ENCODE measurements around the gene CEP72.
"Not testable (repeated sequence)": the region's sequence is repeated elsewhere in the genome, so short reads cannot be mapped to it uniquely, and the experiment has no call there.

CEP72 gene

GRCh38 chr5:581266-581665 lies 30.9 kb upstream of the CEP72 start:
- DNase-seq, result no peak

DNA sequence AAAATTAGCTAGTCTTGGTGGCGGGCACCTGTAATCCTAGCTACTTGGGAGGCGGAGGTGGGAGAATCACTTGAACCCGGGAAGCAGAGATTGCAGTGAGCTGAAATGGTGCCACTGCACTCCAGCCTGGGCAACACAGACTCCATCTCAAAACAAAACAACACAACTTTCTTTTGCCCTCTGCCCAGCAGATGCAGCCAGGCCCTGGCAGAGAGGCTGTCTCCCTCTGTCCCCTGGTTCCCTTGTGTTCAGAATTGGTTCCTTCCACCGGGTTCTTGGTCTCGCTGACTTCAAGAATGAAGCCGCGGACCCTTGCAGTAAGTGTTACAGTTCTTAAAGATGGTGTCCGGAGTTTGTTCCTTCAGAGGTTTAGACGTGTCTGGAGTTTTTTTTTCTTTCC lies 30.2 kb upstream of the CEP72 start:
- no peak for DNase-seq

DNA sequence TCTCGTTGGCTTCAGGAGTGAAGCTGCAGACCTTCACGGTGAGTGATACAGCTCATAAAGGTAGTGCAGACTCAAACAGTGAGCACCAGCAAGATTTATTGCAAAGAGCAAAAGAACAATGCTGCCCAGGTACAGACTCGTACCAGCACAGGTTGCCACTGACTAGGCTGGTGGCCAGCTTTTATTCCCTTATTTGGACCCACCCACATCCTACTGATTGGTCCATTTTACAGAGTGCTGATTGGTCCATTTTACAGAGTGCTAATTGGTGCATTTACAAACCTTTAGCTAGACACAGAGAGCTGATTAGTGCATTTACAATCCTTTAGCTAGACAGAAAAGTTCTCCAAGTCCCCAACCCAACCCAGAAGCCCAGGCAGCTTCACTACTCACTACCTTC lies 29.7 kb upstream of the CEP72 start:
- not testable (repeated sequence) for DNase-seq

- DNase-seq, result no peak
Measured at GRCh38 chr5:582936-583635, 29.1 kb upstream of the CEP72 start.

- no peak for DNase-seq
Measured at GRCh38 chr5:583645-584044, 28.5 kb upstream of the CEP72 start.

DNA sequence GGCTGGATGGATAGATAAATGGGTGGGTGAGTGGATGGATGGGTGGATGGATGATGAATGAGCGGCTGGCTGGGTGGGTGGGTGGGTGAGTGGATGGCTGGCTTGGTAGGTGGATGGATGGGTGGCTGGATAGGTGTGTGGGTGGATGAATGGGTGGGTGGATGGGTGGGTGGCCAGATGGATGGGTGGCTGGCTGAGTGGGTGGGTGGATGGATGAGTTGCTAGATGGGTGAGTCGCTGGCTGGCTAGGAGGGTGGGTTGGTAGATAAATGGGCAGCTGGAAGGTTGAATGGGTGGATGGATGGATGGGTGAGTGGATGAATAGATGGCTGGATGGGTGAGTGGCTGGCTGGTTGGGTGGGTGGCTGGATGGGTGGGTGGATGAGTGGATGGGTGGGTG lies 27.9 kb upstream of the CEP72 start:
- no peak for DNase-seq

DNA sequence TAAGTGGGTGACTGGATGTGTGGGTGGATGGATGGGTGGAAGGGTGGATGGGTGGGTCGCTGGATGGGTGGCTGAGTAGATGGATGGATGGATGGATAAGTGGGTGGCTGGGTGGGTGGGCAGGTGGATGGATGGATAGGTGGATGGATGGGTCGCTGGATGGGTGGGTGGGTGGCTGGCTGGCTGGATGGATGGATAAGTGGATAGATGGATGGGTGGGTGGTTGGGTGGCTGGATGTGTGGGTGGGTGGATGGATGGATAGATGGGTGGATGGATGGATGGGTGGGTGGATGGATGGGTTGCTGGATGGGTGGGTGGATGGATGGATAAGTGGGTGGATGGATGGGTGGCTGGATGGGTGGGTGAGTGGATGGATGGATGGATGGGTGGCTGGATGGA lies 27.3 kb upstream of the CEP72 start:
- no peak for DNase-seq

- no peak for DNase-seq
Measured at GRCh38 chr5:585556-585955, 26.6 kb upstream of the CEP72 start.

GRCh38 chr5:585962-586628 lies 26.0 kb upstream of the CEP72 start:
- no peak for DNase-seq

GRCh38 chr5:586751-587285 lies 25.3 kb upstream of the CEP72 start:
- DNase-seq, result no peak

GRCh38 chr5:587403-587802 lies 24.7 kb upstream of the CEP72 start:
- no peak for DNase-seq

GRCh38 chr5:588406-588995 lies 23.6 kb upstream of the CEP72 start:
- no peak for DNase-seq

- DNase-seq, result no peak
Measured at GRCh38 chr5:589173-589572, 23.0 kb upstream of the CEP72 start.

DNA sequence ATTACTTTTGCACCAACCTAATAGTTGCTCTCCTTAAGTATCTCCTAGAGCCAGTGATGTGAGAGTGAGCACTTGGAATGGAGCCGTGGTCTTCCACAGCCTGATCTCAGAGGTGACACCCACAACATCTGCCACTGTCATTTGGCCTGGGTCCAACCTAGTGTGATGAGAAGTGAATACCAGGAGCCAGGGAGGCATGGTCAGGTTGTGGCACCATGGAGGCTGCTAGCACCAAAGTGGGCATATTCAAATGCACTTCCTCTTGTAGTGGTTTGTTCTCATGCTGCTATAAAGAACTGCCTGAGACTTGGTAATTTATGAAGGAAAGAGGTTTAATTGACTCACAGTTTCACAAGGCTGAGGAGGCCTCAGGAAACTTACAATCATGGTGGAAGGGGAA lies 22.6 kb upstream of the CEP72 start:
- DNase-seq, result no peak

GRCh38 chr5:590346-590745 lies 21.8 kb upstream of the CEP72 start:
- no peak for DNase-seq

DNA sequence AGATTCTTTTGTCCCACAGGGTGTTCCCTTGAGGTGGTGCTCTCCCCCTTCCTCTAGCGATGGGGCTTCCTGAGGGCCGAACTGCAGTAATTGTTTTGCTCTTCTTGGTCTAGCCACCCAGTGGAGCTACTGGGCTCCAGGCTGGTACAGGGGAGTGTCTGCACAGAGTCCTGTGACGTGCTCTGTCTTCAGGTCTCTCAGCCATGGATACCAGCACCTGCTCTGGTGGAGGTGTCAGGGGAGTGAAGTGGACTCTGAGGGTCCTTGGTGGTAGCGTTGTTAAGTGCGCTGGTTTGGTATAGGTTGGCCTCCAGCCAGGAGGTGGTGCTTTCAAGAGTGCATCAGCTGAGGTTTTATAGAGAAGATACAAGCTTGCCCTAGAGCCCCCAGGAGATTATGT lies 20.4 kb upstream of the CEP72 start:
- no peak for DNase-seq

- no peak for DNase-seq
Measured at GRCh38 chr5:592158-592557, 20.0 kb upstream of the CEP72 start.

DNA sequence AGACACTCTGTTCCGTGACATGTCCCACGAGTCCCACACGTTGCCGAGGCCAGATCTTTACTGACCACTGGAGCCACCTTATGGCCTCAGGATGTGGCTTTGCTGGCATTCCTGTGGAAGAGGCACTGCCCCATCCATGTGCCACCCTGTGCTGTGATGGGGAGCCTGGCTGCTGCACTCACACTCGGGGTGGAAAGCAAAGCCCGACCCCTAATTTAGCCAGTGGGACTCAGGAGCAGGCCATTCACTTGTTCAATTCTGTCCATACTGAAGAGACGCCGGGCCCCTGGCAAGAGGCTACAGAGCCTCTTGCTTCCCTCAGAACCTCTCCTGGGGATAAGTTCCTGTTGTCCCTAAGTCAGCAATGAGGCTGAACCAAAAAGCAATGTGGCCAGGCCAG lies 18.6 kb upstream of the CEP72 start:
- no peak for DNase-seq

DNA sequence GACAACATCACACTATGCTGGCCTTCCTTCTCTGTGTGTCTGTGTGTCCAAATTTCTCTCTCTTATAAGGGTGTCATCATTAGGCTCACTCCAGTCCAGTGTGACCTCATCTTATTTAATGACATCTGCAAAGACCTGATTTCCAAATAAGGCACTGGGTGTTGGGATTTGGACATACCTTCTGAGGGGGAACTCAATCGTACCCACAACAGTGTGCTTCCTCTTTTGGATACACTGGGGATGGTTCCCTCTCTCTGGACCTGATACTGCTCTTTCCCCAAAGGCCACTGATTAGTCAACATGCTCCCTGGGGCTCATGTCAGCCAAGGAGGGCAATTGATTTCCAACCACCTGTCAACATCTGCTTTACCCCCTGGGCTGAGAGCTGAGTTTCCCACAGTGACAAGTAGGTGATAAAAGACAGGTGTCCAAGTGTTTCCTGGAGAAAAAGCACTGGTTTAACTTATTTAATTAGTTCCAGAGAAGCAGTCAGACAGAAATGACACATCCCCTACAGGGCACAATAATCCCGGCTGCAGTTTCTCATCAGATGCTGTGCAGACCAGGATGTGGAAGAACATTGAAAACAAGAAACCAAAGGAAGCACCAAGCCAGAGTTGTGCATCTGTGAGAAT lies 17.8 kb upstream of the CEP72 start:
- no peak for DNase-seq

GRCh38 chr5:595285-595875 lies 16.8 kb upstream of the CEP72 start:
- no peak for DNase-seq

DNA sequence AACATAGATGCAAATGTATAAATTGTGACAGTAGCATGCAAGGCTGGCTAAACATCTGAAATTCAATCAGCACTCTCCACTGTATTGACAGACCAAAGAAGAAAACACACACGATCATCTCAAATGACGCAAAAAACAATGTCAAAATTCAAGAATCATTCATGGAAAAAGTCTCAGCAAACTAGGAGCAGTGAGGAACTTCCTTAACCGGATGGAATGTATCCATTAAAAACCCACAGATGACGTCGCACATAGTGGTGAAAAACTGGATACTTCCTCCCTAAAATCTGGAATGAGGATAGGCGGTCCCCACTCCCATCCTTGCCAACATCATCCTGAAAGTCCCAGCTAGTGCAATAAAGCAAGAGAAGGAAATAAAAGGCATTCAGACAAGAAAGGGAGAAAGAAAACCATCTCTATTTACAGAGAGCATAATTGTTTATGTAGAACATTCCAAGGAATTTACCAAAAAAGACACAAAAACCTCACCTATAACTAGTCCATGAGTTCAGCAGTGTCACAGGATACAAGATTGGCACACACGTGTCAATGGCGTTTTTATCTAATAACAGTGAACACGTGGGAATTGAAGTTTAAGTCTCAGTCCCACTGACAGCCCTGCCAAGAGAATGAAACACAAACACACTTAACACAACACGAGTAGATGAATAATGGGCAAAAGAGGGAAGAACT lies 14.1 kb upstream of the CEP72 start:
- DNase-seq, result no peak

- DNase-seq, result no peak
Measured at GRCh38 chr5:598564-598890, 13.6 kb upstream of the CEP72 start.

All from activated CD4-positive, CD25-positive, alpha-beta regulatory T cell (primary cell).